KOPT-K1 (cell line): ENCODE results near the gene CCT5.
"Not testable (repeated sequence)": the region's sequence is repeated elsewhere in the genome, so short reads cannot be mapped to it uniquely, and the experiment has no call there.

Experiments used
- H3K27ac ChIP-seq: fragments of 200-600 bp; sonication (generic); 2 replicates; pipeline ENCODE4 v1.5.1; 2016; ENCODE audit warnings: antibody characterized with exemption, mild to moderate bottlenecking, low read depth, low read length; ENCODE audit not compliant: poor library complexity, severe bottlenecking
- H3K36me3 ChIP-seq: fragments of 200-600 bp; sonication (generic); 2 replicates; pipeline ENCODE4 v1.5.1; 2017; ENCODE audit warnings: antibody characterized with exemption, mild to moderate bottlenecking, low read length, moderate library complexity; ENCODE audit not compliant: insufficient read depth
- H3K9me3 ChIP-seq: fragments of 200-600 bp; sonication (generic); 2 replicates; pipeline ENCODE4 v1.5.1; 2017; ENCODE audit warnings: antibody characterized with exemption, low read length, mild to moderate bottlenecking; ENCODE audit not compliant: insufficient read depth, poor library complexity, severe bottlenecking

CCT5 gene

GRCh38 chr5:10259899-10260298 is 9.8 kb downstream of the CCT5 start:
- no peak overlapping the region for H3K27ac ChIP-seq
- H3K36me3 ChIP-seq, result peaks cover 100% of the 10 kb centered on the region
- H3K9me3 ChIP-seq, result no peaks in the 10 kb centered on the region

GRCh38 chr5:10261065-10261464 is 11.0 kb downstream of the CCT5 start:
- Histone ChIP-seq H3K27ac (no peak overlapping the region), H3K36me3 (peaks cover 100% of the 10 kb centered on the region), H3K9me3 (no peaks in the 10 kb centered on the region)

GRCh38 chr5:10262121-10262774 is 12.2 kb downstream of the CCT5 start:
- H3K36me3 ChIP-seq, result peaks cover 100% of the 10 kb centered on the region
- H3K9me3 ChIP-seq, result no peaks in the 10 kb centered on the region

GRCh38 chr5:10262995-10263394 is 12.9 kb downstream of the CCT5 start:
- Histone ChIP-seq H3K27ac (no peak overlapping the region), H3K9me3 (no peaks in the 10 kb centered on the region), H3K36me3 (peaks cover 98% of the 10 kb centered on the region)

More at GRCh38 chr5:10262121-10262774, 12.2 kb downstream of the CCT5 start:
- H3K27ac ChIP-seq, result no peak overlapping the region

- Histone ChIP-seq H3K36me3 (peaks cover 82% of the 10 kb centered on the region), H3K27ac (no peak overlapping the region), H3K9me3 (no peaks in the 10 kb centered on the region)
These were observed 14.5 kb downstream of the CCT5 start for GRCh38 chr5:10264604-10265003.

GRCh38 chr5:10265245-10266109 is 15.4 kb downstream of the CCT5 start:
- Histone ChIP-seq H3K27ac (no peak overlapping the region), H3K36me3 (peaks cover 73% of the 10 kb centered on the region), H3K9me3 (no peaks in the 10 kb centered on the region)

GRCh38 chr5:10266137-10266536 is 16.1 kb downstream of the CCT5 start:
- Histone ChIP-seq H3K27ac (no peak overlapping the region), H3K36me3 (peaks cover 67% of the 10 kb centered on the region)

GRCh38 chr5:10266839-10267238 is 16.8 kb downstream of the CCT5 start:
- Histone ChIP-seq H3K27ac (no peak overlapping the region), H3K36me3 (peaks cover 60% of the 10 kb centered on the region), H3K9me3 (no peaks in the 10 kb centered on the region)

More at GRCh38 chr5:10266137-10266536, 16.1 kb downstream of the CCT5 start:
- no peaks in the 10 kb centered on the region for H3K9me3 ChIP-seq

GRCh38 chr5:10268100-10268499 is 18.0 kb downstream of the CCT5 start:
- Histone ChIP-seq H3K27ac (no peak overlapping the region), H3K9me3 (peaks cover 8% of the 10 kb centered on the region), H3K36me3 (peaks cover 47% of the 10 kb centered on the region)

- Histone ChIP-seq H3K36me3 (0 out of 2 replicates have a peak, but pooled peaks cover 5% of the 10 kb centered on the region), H3K9me3 (peaks cover 20% of the 10 kb centered on the region), H3K27ac (no peak overlapping the region)
These were observed 22.2 kb downstream of the CCT5 start for GRCh38 chr5:10272053-10272874.

DNA sequence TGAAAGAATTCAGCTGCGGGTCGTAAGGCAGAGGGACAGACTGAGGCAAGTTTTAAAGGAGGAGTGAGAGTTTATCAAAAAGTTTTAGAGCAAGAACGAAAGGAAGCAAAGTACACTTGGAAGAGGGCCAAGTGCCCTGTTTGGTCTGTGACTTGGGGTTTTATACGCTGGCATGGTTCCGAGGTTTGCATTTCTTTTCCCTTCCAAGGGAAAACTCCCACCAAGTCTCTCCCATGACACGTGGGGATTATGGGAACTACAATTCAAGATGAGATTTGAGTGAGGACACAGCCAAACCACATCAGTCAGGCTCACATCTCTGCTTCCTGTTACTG is 22.8 kb downstream of the CCT5 start:
- peaks cover 20% of the 10 kb centered on the region for H3K9me3 ChIP-seq
- not testable (repeated sequence) for H3K27ac ChIP-seq

GRCh38 chr5:10275460-10275859 is 25.4 kb downstream of the CCT5 start:
- no peak overlapping the region for H3K27ac ChIP-seq

More for the DNA sequence above, 22.8 kb downstream of the CCT5 start:
- H3K36me3 ChIP-seq, result not testable (repeated sequence)

DNA sequence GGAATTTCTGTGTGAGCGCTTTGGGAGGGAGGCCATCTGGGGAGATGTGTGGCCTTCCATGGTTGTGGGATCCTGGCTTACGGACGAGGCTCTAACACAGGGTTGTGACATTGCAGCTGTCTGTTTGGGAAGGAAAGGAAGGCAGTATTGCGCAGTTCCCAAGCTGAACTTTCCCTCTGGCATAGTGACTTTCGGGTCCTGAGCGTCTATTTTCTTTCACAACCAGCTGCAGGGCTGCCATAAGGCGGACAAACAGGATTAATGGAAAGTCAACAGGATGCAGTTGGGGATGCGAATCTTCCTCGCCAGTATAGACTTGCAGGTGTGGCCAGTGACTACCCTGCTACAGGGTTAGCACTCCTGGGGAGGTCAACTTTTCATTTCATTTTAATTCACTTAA is 25.9 kb downstream of the CCT5 start:
- Histone ChIP-seq H3K36me3 (no peaks in the 10 kb centered on the region), H3K27ac (no peak overlapping the region), H3K9me3 (peaks cover 20% of the 10 kb centered on the region)

More at GRCh38 chr5:10275460-10275859, 25.4 kb downstream of the CCT5 start:
- Histone ChIP-seq H3K36me3 (no peaks in the 10 kb centered on the region), H3K9me3 (peaks cover 20% of the 10 kb centered on the region)

DNA sequence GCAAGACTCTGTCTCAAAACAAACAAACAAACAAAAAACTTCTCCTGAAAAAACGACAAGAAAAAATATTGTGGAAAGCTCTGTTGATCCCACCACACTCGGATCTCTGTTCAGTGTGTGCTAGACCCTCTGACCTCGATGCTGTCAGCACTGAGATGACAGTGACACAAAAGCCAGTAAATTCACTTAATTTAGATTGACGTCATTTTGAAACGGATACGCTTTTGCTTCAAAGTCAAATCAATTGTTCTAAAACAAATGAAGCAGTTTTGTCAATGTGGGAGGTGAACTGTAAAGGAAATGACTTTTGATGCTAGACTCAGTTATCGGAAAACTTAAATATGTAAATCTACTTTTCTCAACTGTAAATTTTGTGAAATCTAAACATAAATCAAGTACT is 26.6 kb downstream of the CCT5 start:
- H3K36me3 ChIP-seq, result no peaks in the 10 kb centered on the region
- peaks cover 20% of the 10 kb centered on the region for H3K9me3 ChIP-seq
- no peak overlapping the region for H3K27ac ChIP-seq
